Activated CD8-positive, alpha-beta memory T cell treated with anti-CD3 and anti-CD28 coated beads for 48 hours (primary cell): ENCODE data around the gene AGAP5.
"Not testable (repeated sequence)": the region's sequence is repeated elsewhere in the genome, so short reads cannot be mapped to it uniquely, and the experiment has no call there.

Experiments used
- DNase-seq, 3 experiments: peaks; one replicate each; pipeline ENCODE4 v3.0.0-alpha.2; 2020; ENCODE audit warnings: low read depth in 2 of 3, low spot score in 2 of 3

The AGAP5 gene

GRCh38 chr10:73715179-73716156 lies 17.6 kb upstream of the AGAP5 start:
- not testable (repeated sequence) for DNase-seq

GRCh38 chr10:73714483-73714882 lies 16.6 kb upstream of the AGAP5 start:
- not testable (repeated sequence) for DNase-seq

- DNase-seq, result not testable (repeated sequence)
Observed at GRCh38 chr10:73713912-73714311, 16.0 kb upstream of the AGAP5 start.

GRCh38 chr10:73711683-73712082 lies 13.8 kb upstream of the AGAP5 start:
- DNase-seq, result not testable (repeated sequence)

- not testable (repeated sequence) for DNase-seq
Observed at GRCh38 chr10:73708122-73708521, 10.2 kb upstream of the AGAP5 start.

- not testable (repeated sequence) for DNase-seq
Observed at GRCh38 chr10:73707628-73708027, 9.7 kb upstream of the AGAP5 start.

- DNase-seq, result not testable (repeated sequence)
Observed at GRCh38 chr10:73706488-73706887, 8.6 kb upstream of the AGAP5 start.

- not testable (repeated sequence) for DNase-seq
Observed at GRCh38 chr10:73705506-73706072, 7.7 kb upstream of the AGAP5 start.

GRCh38 chr10:73703924-73704323 lies 6.0 kb upstream of the AGAP5 start:
- DNase-seq, result not testable (repeated sequence)

- not testable (repeated sequence) for DNase-seq
Observed at GRCh38 chr10:73698819-73699218, 910 bp upstream of the AGAP5 start.

GRCh38 chr10:73695302-73695701 lies 2.6 kb downstream of the AGAP5 start:
- DNase-seq, result not testable (repeated sequence)

- not testable (repeated sequence) for DNase-seq
Observed at GRCh38 chr10:73690755-73691154, 7.2 kb downstream of the AGAP5 start.

GRCh38 chr10:73689596-73689995 lies 8.3 kb downstream of the AGAP5 start:
- not testable (repeated sequence) for DNase-seq

GRCh38 chr10:73687641-73688040 lies 10.3 kb downstream of the AGAP5 start:
- DNase-seq, result not testable (repeated sequence)

- DNase-seq, result not testable (repeated sequence)
Observed at GRCh38 chr10:73674546-73674945, 23.4 kb downstream of the AGAP5 start.

- DNase-seq, result not testable (repeated sequence)
Observed at GRCh38 chr10:73668378-73668777, 29.5 kb downstream of the AGAP5 start.

GRCh38 chr10:73666153-73666809 lies 31.6 kb downstream of the AGAP5 start:
- DNase-seq, result not testable (repeated sequence)

- not testable (repeated sequence) for DNase-seq
Observed at GRCh38 chr10:73665581-73665980, 32.3 kb downstream of the AGAP5 start.

GRCh38 chr10:73664156-73665040 lies 33.5 kb downstream of the AGAP5 start:
- not testable (repeated sequence) for DNase-seq

- DNase-seq, result not testable (repeated sequence)
Observed at GRCh38 chr10:73663621-73664020, 34.3 kb downstream of the AGAP5 start.
